Panc1 (cell line): ENCODE data around the gene IPO11. TPM values are rescaled to one million over a fixed set of nuclear protein-coding genes. Genes with fewer than 3 reads are reported as not detected.
A peak's percentile ranks its signal among the peaks of the same experiment; 100 is the strongest.

Source experiments
- ATAC-seq: fragments of 200-7000 bp; cut with Tn5 transposase; 2 replicates; pipeline ENCODE4 v1.9.1; 2020; ENCODE audit warnings: mild to moderate bottlenecking, moderate library complexity
- BruUV-seq: library from RNA; stranded (reverse); fragments of 400-500 nt; replicated peaks from 2 replicates; lab custom pipeline; 2021; lab: Mats Ljungman, UMichigan
- CTCF ChIA-PET: fragments of 300-600 bp; sonication (Branson Sonifier 250); formaldehyde crosslinking; loops from one replicate; lab custom pipeline; 2022; ENCODE audit warnings: antibody characterized with exemption; lab: Charles Lee
- POLR2A ChIA-PET: fragments of 300-600 bp; sonication (Branson Sonifier 250); formaldehyde crosslinking; loops from one replicate; lab custom pipeline; 2022; ENCODE audit warnings: antibody characterized with exemption; lab: Charles Lee
- DNase-seq: peaks from one replicate; pipeline ENCODE4 v3.0.0-alpha.2; 2010; ENCODE audit warnings: low read depth, low spot score
- H3K27ac ChIP-seq: 2 replicates; pipeline ENCODE4 v1.5.1; 2011; ENCODE audit warnings: mild to moderate bottlenecking, low read length, inconsistent platforms
- H3K27me3 ChIP-seq: fragments of 200-500 bp; sonication (Bioruptor generic); 2 replicates; pipeline ENCODE4 v1.6.0; 2014; ENCODE audit warnings: low read length, inconsistent platforms; ENCODE audit not compliant: control insufficient read depth, insufficient read depth
- H3K36me3 ChIP-seq: fragments of 200-500 bp; sonication (Bioruptor generic); 2 replicates; pipeline ENCODE4 v1.5.1; 2014; ENCODE audit warnings: inconsistent platforms, mild to moderate bottlenecking, low read length, moderate library complexity; ENCODE audit not compliant: control insufficient read depth, insufficient read depth
- H3K4me1 ChIP-seq: 2 replicates; pipeline ENCODE4 v1.5.1; 2011; ENCODE audit warnings: inconsistent platforms, mild to moderate bottlenecking, low read length, moderate library complexity; ENCODE audit not compliant: control insufficient read depth, insufficient read depth
- H3K4me3 ChIP-seq, 2 experiments: 2 replicates each; pipeline ENCODE4 v1.5.1; 2011 to 2012; ENCODE audit warnings: low read depth in 2 of 2, low read length in 2 of 2, mild to moderate bottlenecking in 2 of 2, inconsistent platforms in 1 of 2, moderate library complexity in 1 of 2
- H3K9me3 ChIP-seq: fragments of 200-500 bp; sonication (Bioruptor generic); 2 replicates; pipeline ENCODE4 v1.5.1; 2014; ENCODE audit warnings: low read depth, mild to moderate bottlenecking, inconsistent platforms, low read length, moderate library complexity; ENCODE audit not compliant: control insufficient read depth, insufficient read depth
- POLR2AphosphoS5 ChIP-seq: IDR thresholded peaks from 2 replicates; pipeline ENCODE4 v1.6.1; 2012; ENCODE audit warnings: mild to moderate bottlenecking, low read depth, low read length, moderate library complexity
- REST ChIP-seq, 2 experiments: IDR thresholded peaks; 2 replicates each; pipeline ENCODE4 v1.6.1; 2011 to 2012; ENCODE audit warnings: low read depth in 2 of 2, control low read depth in 1 of 2, low read length in 1 of 2, mild to moderate bottlenecking in 1 of 2, moderate library complexity in 1 of 2; ENCODE audit not compliant: insufficient read depth in 1 of 2
- SIN3A ChIP-seq: IDR thresholded peaks from 2 replicates; pipeline ENCODE4 v1.6.1; 2012; ENCODE audit warnings: low read depth, mild to moderate bottlenecking, low read length, moderate library complexity, borderline replicate concordance; ENCODE audit not compliant: insufficient read depth
- TCF7L2 ChIP-seq: IDR thresholded peaks from 2 replicates; pipeline ENCODE4 v1.6.1; 2011; ENCODE audit warnings: mild to moderate bottlenecking, low read depth, low read length, inconsistent platforms
- in situ Hi-C: cut with HindIII; loops from 2 replicates; pipeline ENCODE4 v1.10.0; 2016; ENCODE audit warnings: low sequenced_read_pairs, low pct_unique_long_range_greater_than_20kb
- intact Hi-C: fragments of 100-400 bp; cut with micrococcal nuclease; formaldehyde crosslinking; loops from one replicate; pipeline ENCODE4 v1.10.0; 2022; ENCODE audit not compliant: unreplicated experiment
- total RNA-seq: library from RNA; stranded (reverse); gene quantifications from one replicate; pipeline ENCODE4 v1.2.1, GENCODE V29; 2021; ENCODE audit not compliant: unreplicated experiment
- TF ChIP-seq, protein P1 (sequence below): fragments of 450-650 bp; IDR thresholded peaks from 2 replicates; pipeline ENCODE4 v1.5.1; 2017; ENCODE audit warnings: mild to moderate bottlenecking

The IPO11 gene
- total RNA-seq, 1 experiment from 2014 or later: 39.8 TPM

- ChIA-PET CTCF (interaction anchor here (0.8 kb wide), 1 partner anchor 12 kb away, joined by 3 read pairs; the partner anchor contains the start of gene LRRC70), POLR2A (no interaction called here)
- Histone ChIP-seq H3K27ac (no peak overlapping the region), H3K36me3 (no peaks in the 10 kb centered on the region), H3K4me3 (no peak overlapping the region), H3K9me3 (no peaks in the 10 kb centered on the region), H3K27me3 (no peaks in the 10 kb centered on the region), H3K4me1 (no peaks in the 10 kb centered on the region)
- no TSS peak for BruUV-seq
- intact Hi-C loops (no loop called here), in situ Hi-C loops (no loop called here)
- ATAC-seq (no peak), DNase-seq (no peak)
- TF ChIP-seq, protein P1, sequence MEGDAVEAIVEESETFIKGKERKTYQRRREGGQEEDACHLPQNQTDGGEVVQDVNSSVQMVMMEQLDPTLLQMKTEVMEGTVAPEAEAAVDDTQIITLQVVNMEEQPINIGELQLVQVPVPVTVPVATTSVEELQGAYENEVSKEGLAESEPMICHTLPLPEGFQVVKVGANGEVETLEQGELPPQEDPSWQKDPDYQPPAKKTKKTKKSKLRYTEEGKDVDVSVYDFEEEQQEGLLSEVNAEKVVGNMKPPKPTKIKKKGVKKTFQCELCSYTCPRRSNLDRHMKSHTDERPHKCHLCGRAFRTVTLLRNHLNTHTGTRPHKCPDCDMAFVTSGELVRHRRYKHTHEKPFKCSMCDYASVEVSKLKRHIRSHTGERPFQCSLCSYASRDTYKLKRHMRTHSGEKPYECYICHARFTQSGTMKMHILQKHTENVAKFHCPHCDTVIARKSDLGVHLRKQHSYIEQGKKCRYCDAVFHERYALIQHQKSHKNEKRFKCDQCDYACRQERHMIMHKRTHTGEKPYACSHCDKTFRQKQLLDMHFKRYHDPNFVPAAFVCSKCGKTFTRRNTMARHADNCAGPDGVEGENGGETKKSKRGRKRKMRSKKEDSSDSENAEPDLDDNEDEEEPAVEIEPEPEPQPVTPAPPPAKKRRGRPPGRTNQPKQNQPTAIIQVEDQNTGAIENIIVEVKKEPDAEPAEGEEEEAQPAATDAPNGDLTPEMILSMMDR: no peak
- TF ChIP-seq REST (IDR thresholded peaks at IDR 0.05; ENCODE audit: insufficient read depth in 1 of 2, low read depth in 2 of 2, low read length in 1 of 2): no peak
- no peak for TF ChIP-seq SIN3A
- no peak for TF ChIP-seq TCF7L2
- no peak for TF ChIP-seq POLR2AphosphoS5
These were observed 177.8 kb downstream of the IPO11 start for GRCh38 chr5:62590387-62590786.

- CTCF ChIA-PET: no interaction called here
- TF ChIP-seq, protein P1: no peak
- TF ChIP-seq REST (IDR thresholded peaks at IDR 0.05; ENCODE audit: insufficient read depth in 1 of 2, low read depth in 2 of 2, low read length in 1 of 2): no peak
- TF ChIP-seq SIN3A: no peak
- TF ChIP-seq TCF7L2: no peak
- no peak for TF ChIP-seq POLR2AphosphoS5
- Histone ChIP-seq H3K4me1 (no peaks in the 10 kb centered on the region), H3K36me3 (no peaks in the 10 kb centered on the region), H3K27ac (no peak overlapping the region), H3K9me3 (no peaks in the 10 kb centered on the region), H3K4me3 (no peak overlapping the region), H3K27me3 (no peaks in the 10 kb centered on the region)
- in situ Hi-C loops (no loop called here), intact Hi-C loops (no loop called here)
- no peak for DNase-seq
- POLR2A ChIA-PET: no interaction called here
- BruUV-seq: TSS peak; percentile 15
- no peak for ATAC-seq
These were observed 180.0 kb downstream of the IPO11 start for GRCh38 chr5:62592558-62592957.
